ENCODE data around the gene FAT3. TPM values are rescaled to one million over a fixed set of nuclear protein-coding genes. Genes with fewer than 3 reads are reported as not detected.

The FAT3 gene
- total and polyA plus RNA-seq, 2 donors (not counting 3 experiments of a cell fraction or from before 2014, with no cell fraction given): 0.08 to 1.4 TPM

DNA sequence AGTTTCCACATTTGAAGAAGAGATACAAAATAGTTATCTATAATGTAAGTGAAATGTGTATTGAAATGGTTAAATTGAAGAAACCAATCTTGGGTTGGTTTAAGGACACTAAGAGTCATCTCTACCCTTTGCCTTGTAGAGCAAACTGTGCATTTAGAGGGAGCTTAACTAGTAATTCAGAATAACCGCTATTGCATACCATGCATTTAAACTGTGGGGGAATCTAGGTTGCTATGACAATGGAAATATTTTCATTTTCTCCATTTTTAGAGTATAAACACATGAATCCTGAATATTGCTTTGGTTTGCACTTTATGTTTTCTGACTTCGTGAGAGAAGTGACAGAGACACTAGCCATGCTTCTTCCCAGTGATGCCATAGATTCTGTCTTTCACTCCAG lies 39.7 kb downstream of the FAT3 start:
- H3K4me2 ChIP-seq (ENCODE audit: insufficient read depth, low read length): no peak overlapping the region
- intact Hi-C loops (cut with micrococcal nuclease) (no loop called here), dilution Hi-C loops (cut with MboI; ENCODE audit: extremely low pct_ligation_motif_present, low sequenced_read_pairs) (no loop called here)
- H3K27me3 ChIP-seq (ENCODE audit: control insufficient read depth in 2 of 2, insufficient read depth in 2 of 2, low read length in 2 of 2): no peaks in the 10 kb centered on the region
- no TSS peak for BruUV-seq (replicated peaks)
- no peak overlapping the region for H3K9ac ChIP-seq (replicated peaks; ENCODE audit: extremely low read depth, insufficient read depth, low read length)
- no peaks in the 10 kb centered on the region for H3K36me3 ChIP-seq (ENCODE audit: control insufficient read depth in 2 of 2, extremely low read depth in 1 of 2, insufficient read depth in 2 of 2, low read length in 2 of 2)
- H3K9me3 ChIP-seq (replicated peaks; ENCODE audit: control insufficient read depth, insufficient read depth, low read length): no peaks in the 10 kb centered on the region
- TF ChIP-seq JUN (IDR thresholded peaks at IDR 0.05; ENCODE audit: borderline replicate concordance, insufficient read depth, insufficient read length, low read depth) (no peak), MYC (IDR thresholded peaks at IDR 0.05; ENCODE audit: low read depth, low read length) (no peak), EZH2 (IDR thresholded peaks at IDR 0.05; ENCODE audit: borderline replicate concordance, low read depth, low read length, severe bottlenecking) (no peak), GATA2 (IDR thresholded peaks at IDR 0.05; ENCODE audit: insufficient read depth, insufficient read length, low read depth, low read length) (no peak), POLR2AphosphoS5 (IDR thresholded peaks at IDR 0.05; ENCODE audit: insufficient read depth, low read depth, low read length) (no peak), FOS (IDR thresholded peaks at IDR 0.05; ENCODE audit: borderline replicate concordance, insufficient read depth, low read length) (no peak), POLR2A (IDR thresholded peaks at IDR 0.05; ENCODE audit: low read depth, low read length) (no peak)
- TF ChIP-seq, protein P1, sequence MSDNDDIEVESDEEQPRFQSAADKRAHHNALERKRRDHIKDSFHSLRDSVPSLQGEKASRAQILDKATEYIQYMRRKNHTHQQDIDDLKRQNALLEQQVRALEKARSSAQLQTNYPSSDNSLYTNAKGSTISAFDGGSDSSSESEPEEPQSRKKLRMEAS (IDR thresholded peaks at IDR 0.05; ENCODE audit: insufficient read depth, insufficient read length): no peak
- TF ChIP-seq, protein P2, sequence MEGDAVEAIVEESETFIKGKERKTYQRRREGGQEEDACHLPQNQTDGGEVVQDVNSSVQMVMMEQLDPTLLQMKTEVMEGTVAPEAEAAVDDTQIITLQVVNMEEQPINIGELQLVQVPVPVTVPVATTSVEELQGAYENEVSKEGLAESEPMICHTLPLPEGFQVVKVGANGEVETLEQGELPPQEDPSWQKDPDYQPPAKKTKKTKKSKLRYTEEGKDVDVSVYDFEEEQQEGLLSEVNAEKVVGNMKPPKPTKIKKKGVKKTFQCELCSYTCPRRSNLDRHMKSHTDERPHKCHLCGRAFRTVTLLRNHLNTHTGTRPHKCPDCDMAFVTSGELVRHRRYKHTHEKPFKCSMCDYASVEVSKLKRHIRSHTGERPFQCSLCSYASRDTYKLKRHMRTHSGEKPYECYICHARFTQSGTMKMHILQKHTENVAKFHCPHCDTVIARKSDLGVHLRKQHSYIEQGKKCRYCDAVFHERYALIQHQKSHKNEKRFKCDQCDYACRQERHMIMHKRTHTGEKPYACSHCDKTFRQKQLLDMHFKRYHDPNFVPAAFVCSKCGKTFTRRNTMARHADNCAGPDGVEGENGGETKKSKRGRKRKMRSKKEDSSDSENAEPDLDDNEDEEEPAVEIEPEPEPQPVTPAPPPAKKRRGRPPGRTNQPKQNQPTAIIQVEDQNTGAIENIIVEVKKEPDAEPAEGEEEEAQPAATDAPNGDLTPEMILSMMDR (IDR thresholded peaks at IDR 0.05; ENCODE audit: extremely low read depth in 1 of 2, insufficient read depth in 1 of 2, low read depth in 1 of 2, low read length in 2 of 2): no peak
- H3K79me2 ChIP-seq (ENCODE audit: control insufficient read depth, insufficient read depth, low read length): no peaks in the 10 kb centered on the region
- DNase-seq (ENCODE audit: low read depth, low spot score): no peak
- H3K4me3 ChIP-seq (replicated peaks in 1 of 3; ENCODE audit: insufficient read depth in 1 of 3, low read depth in 1 of 3, low read length in 3 of 3): no peak overlapping the region
- CTCF ChIA-PET: no interaction called here
- POLR2A ChIA-PET: no interaction called here
- H2AFZ ChIP-seq (ENCODE audit: low read depth, low read length): no peak overlapping the region
- H3K4me1 ChIP-seq (ENCODE audit: control insufficient read depth, extremely low read depth, insufficient read depth, low read length): peaks cover 2% of the 10 kb centered on the region
- no peaks in the 10 kb centered on the region for H4K20me1 ChIP-seq (replicated peaks; ENCODE audit: control insufficient read depth, extremely low read depth, insufficient read depth, low read length)
- no peak overlapping the region for H3K27ac ChIP-seq (ENCODE audit: insufficient read depth, low read depth, low read length)
- no peak for FAIRE-seq
- H3K9me1 ChIP-seq (replicated peaks; ENCODE audit: control insufficient read depth, extremely low read depth, insufficient read depth, low read length): no peaks in the 10 kb centered on the region

All from endothelial cell of umbilical vein (primary cell).